ENCODE data around the gene KCNG1.

KCNG1 gene

GRCh38 chr20:51019656-51020592 lies 3.0 kb downstream of the KCNG1 start:
- in situ Hi-C loops (cut with HindIII; ENCODE audit: low pct_unique_long_range_greater_than_20kb, low sequenced_read_pairs), result no loop called here
- no peak for TF ChIP-seq JUND (IDR thresholded peaks at IDR 0.05; ENCODE audit: low read depth)
- DNase-seq (ENCODE audit: low read depth in 1 of 2, low spot score in 1 of 2), result no peak

DNA sequence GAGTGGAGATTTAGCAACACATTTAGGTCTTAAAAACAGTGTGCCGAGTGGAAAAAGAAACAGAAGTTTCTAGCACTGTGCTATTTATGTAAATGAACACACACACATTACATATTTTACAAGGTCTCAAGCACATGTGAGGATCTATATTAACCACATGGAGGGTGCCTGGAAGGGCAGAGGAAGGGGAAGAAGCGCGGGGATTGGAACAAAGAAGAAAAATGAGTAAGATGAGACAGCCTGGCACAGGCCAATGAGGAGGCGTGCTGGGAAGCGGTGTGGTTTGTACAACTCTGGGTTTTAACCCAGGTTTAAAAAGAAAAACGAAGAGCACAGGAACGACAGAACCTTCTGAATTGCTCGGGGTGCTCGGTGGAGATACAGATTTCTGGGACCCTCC lies 5.7 kb downstream of the KCNG1 start:
- in situ Hi-C loops (cut with HindIII; ENCODE audit: low pct_unique_long_range_greater_than_20kb, low sequenced_read_pairs), result no loop called here
- no peak for DNase-seq (ENCODE audit: low read depth in 1 of 2, low spot score in 1 of 2)
- no peak for TF ChIP-seq JUND (IDR thresholded peaks at IDR 0.05; ENCODE audit: low read depth)

- TF ChIP-seq JUND (IDR thresholded peaks at IDR 0.05; ENCODE audit: low read depth), result no peak
- DNase-seq (ENCODE audit: low read depth in 1 of 2, low spot score in 1 of 2), result no peak
- in situ Hi-C loops (cut with HindIII; ENCODE audit: low pct_unique_long_range_greater_than_20kb, low sequenced_read_pairs), result no loop called here
Measured at GRCh38 chr20:51016521-51016920, 6.4 kb downstream of the KCNG1 start.

- TF ChIP-seq JUND (IDR thresholded peaks at IDR 0.05; ENCODE audit: low read depth), result no peak
- DNase-seq (ENCODE audit: low read depth in 1 of 2, low spot score in 1 of 2), result peak; percentile 76 to 77
- in situ Hi-C loops (cut with HindIII; ENCODE audit: low pct_unique_long_range_greater_than_20kb, low sequenced_read_pairs), result no loop called here
Measured at GRCh38 chr20:51014797-51015722, 7.8 kb downstream of the KCNG1 start.

- in situ Hi-C loops (cut with HindIII; ENCODE audit: low pct_unique_long_range_greater_than_20kb, low sequenced_read_pairs), result no loop called here
- no peak for DNase-seq (ENCODE audit: low read depth in 1 of 2, low spot score in 1 of 2)
- TF ChIP-seq JUND (IDR thresholded peaks at IDR 0.05; ENCODE audit: low read depth), result no peak
Measured at GRCh38 chr20:51013577-51014330, 9.2 kb downstream of the KCNG1 start.

DNA sequence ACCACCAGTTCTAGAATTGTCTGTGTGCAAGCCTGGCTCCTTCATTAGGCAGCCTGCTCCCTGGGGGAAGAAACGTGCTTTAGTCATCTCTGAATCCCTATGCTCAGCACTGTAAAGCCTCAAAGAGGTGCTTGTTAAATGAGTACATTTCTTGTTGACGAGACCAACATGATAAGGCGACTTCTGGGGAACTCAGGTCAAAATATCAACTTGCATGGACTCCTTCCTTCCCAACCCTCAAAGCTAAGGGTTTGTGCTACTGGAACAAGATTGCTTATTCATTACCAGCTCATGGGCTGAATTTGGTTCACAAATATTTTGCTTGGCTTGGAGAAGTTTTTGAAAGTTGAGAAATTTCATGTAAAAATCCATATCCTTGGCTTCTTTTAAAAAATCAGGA lies 10.6 kb downstream of the KCNG1 start:
- DNase-seq (ENCODE audit: low read depth in 1 of 2, low spot score in 1 of 2), result no peak
- in situ Hi-C loops (cut with HindIII; ENCODE audit: low pct_unique_long_range_greater_than_20kb, low sequenced_read_pairs), result no loop called here
- no peak for TF ChIP-seq JUND (IDR thresholded peaks at IDR 0.05; ENCODE audit: low read depth)

GRCh38 chr20:51011479-51011878 lies 11.4 kb downstream of the KCNG1 start:
- TF ChIP-seq JUND (IDR thresholded peaks at IDR 0.05; ENCODE audit: low read depth), result no peak
- no peak for DNase-seq (ENCODE audit: low read depth in 1 of 2, low spot score in 1 of 2)
- in situ Hi-C loops (cut with HindIII; ENCODE audit: low pct_unique_long_range_greater_than_20kb, low sequenced_read_pairs), result no loop called here

GRCh38 chr20:51010932-51011331 lies 12.0 kb downstream of the KCNG1 start:
- DNase-seq (ENCODE audit: low read depth in 1 of 2, low spot score in 1 of 2), result no peak
- no peak for TF ChIP-seq JUND (IDR thresholded peaks at IDR 0.05; ENCODE audit: low read depth)
- in situ Hi-C loops (cut with HindIII; ENCODE audit: low pct_unique_long_range_greater_than_20kb, low sequenced_read_pairs), result no loop called here

- TF ChIP-seq JUND (IDR thresholded peaks at IDR 0.05; ENCODE audit: low read depth), result no peak
- in situ Hi-C loops (cut with HindIII; ENCODE audit: low pct_unique_long_range_greater_than_20kb, low sequenced_read_pairs), result no loop called here
- no peak for DNase-seq (ENCODE audit: low read depth in 1 of 2, low spot score in 1 of 2)
Measured at GRCh38 chr20:51010043-51010365, 12.9 kb downstream of the KCNG1 start.

DNA sequence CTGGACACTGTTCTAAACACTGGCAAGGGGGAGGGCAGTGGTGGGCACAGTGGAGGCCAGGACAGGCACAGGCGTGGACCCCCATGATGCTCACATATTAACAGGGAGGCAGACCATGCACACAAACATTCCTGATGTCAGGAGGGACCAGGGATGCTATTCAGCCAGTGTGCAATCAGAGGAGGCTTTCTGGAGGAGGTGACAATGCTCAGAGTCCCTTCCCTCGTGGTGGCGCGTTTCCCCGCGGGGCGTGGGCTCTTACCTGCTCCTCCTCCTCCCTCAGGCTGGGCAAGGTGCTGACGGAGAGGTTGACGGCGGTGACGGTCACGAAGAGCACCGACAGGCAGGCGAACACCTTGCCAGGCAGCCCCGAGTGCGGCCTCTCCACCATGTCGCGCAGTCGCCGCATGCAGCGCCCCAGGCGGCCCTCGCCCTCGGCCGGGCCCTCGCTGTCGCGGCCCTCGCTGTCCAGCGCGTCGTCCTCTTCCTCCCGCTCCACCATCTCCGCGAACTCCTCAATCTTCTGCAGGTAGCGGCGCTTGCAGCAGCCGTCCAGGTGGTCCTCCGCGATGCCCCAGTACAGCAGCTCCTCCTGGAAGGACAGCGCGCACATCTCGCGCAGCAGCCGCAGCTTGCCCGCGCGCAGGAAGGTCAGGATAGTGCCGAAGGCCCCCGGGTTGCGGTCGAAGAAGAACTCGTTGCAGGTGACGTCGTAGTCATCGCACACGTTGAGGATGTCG lies 13.4 kb downstream of the KCNG1 start:
- DNase-seq (ENCODE audit: low read depth in 1 of 2, low spot score in 1 of 2), result no peak
- TF ChIP-seq JUND (IDR thresholded peaks at IDR 0.05; ENCODE audit: low read depth), result no peak
- in situ Hi-C loops (cut with HindIII; ENCODE audit: low pct_unique_long_range_greater_than_20kb, low sequenced_read_pairs), result no loop called here

DNA sequence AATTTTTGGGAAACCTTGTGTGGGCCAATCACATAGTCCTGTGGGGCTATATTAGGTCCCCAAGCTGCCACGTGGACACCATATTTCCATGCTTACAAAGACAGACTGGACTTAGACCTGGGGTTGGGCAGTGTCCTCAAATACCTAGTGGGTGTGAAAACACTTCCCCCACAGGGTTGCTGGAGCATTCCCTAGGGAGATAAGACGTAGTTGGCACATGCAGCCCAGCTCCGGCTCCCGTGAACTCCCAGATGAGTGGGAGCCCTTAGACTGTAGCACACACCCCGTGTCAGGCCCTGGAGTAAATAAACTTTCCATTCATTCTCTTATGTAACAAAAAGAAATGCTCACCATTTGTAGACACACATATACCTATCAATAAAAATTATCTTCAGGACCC lies 14.2 kb downstream of the KCNG1 start:
- in situ Hi-C loops (cut with HindIII; ENCODE audit: low pct_unique_long_range_greater_than_20kb, low sequenced_read_pairs), result no loop called here
- DNase-seq (ENCODE audit: low read depth in 1 of 2, low spot score in 1 of 2), result no peak
- no peak for TF ChIP-seq JUND (IDR thresholded peaks at IDR 0.05; ENCODE audit: low read depth)

DNA sequence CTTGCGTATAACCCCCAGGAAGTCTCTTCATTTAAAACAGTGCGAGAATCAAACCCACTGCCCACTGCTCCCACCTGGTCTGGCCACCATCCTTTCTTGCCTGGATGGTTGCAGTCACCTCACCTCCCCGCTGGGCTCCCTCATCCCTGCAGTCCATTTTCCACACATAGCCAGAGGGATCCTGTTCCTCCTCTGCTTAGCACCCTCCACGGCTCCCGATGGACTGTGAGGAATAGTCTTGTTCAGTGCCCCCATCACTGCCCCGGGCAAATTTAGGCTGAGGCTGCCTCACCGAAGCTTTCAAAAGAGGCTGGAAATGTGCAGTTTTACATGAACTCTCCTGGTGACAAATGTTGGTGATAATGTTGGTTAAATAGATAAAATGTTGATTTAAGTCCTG lies 17.7 kb downstream of the KCNG1 start:
- no peak for DNase-seq (ENCODE audit: low read depth in 1 of 2, low spot score in 1 of 2)
- in situ Hi-C loops (cut with HindIII; ENCODE audit: low pct_unique_long_range_greater_than_20kb, low sequenced_read_pairs), result no loop called here
- TF ChIP-seq JUND (IDR thresholded peaks at IDR 0.05; ENCODE audit: low read depth), result no peak
